A549 (cell line): Measurements from ENCODE around the gene CRYBA4. TPM values are rescaled to one million over a fixed set of nuclear protein-coding genes. Genes with fewer than 3 reads are reported as not detected.
A peak's percentile ranks its signal among the peaks of the same experiment; 100 is the strongest.

Experiments used
- ATAC-seq, 2 experiments: fragments of 200-7000 bp in 1 of 2; fragments of >200 bp in 1 of 2; cut with Nextera tagmentation in 1 of 2; cut with Tn5 transposase in 1 of 2; 3 replicates each; pipeline versions ENCODE4 v1.8.0 to v1.9.1; 2018 to 2020; ENCODE audit warnings: mild to moderate bottlenecking in 1 of 2, moderate library complexity in 1 of 2
- CTCF ChIA-PET: fragments of 300-600 bp; sonication (Branson Sonifier 250); formaldehyde crosslinking; extraction: SDS; loops from one replicate; lab custom pipeline; 2021; ENCODE audit warnings: antibody characterized with exemption, inconsistent platforms; lab: Yijun Ruan, JAX
- POLR2A ChIA-PET: fragments of 350-600 bp; formaldehyde crosslinking; extraction: SDS; loops from one replicate; lab custom pipeline; 2021; ENCODE audit warnings: antibody characterized with exemption, inconsistent platforms; lab: Yijun Ruan, JAX
- DNase-seq, 2 experiments: peaks; one replicate each; pipeline versions ENCODE4 v3.0.0 to v3.0.0-alpha.2; 2011 to 2016; ENCODE audit warnings: low read depth in 1 of 2, low spot score in 1 of 2
- FAIRE-seq: peaks from 2 replicates; lab custom pipeline; 2011; peaks lifted over from hg19 to GRCh38; lab: Jason Lieb, UNC
- H3K27ac ChIP-seq, 2 experiments: fragments of >200 bp; sonication (Bioruptor Twin); formaldehyde crosslinking; 3 replicates each; pipeline ENCODE4 v1.5.1; 2016 to 2017
- H3K4me1 ChIP-seq: fragments of >200 bp; sonication (Bioruptor Twin); formaldehyde crosslinking; 3 replicates; pipeline ENCODE4 v1.6.1; 2016
- H3K4me2 ChIP-seq: fragments of >200 bp; sonication (Bioruptor Twin); formaldehyde crosslinking; 3 replicates; pipeline ENCODE4 v1.6.1; 2016
- H3K4me3 ChIP-seq: fragments of >200 bp; sonication (Bioruptor Twin); formaldehyde crosslinking; 3 replicates; pipeline ENCODE4 v1.5.1; 2016
- H3K9me3 ChIP-seq: fragments of >200 bp; sonication (Bioruptor Twin); formaldehyde crosslinking; 3 replicates; pipeline ENCODE4 v1.6.1; 2016
- CBX2 ChIP-seq: fragments of 200-600 bp; sonication (generic); IDR thresholded peaks from 2 replicates; pipeline ENCODE4 v1.6.1; 2016; ENCODE audit warnings: low read depth, mild to moderate bottlenecking, borderline replicate concordance
- CBX8 ChIP-seq: fragments of 200-600 bp; sonication (generic); IDR thresholded peaks from 2 replicates; pipeline ENCODE4 v1.6.1; 2016
- CEBPB ChIP-seq, 2 experiments: fragments of >200 bp in 1 of 2; sonication (Bioruptor Twin) in 1 of 2; formaldehyde crosslinking in 1 of 2; IDR thresholded peaks; 2 replicates each; pipeline ENCODE4 v1.6.1; 2012 to 2016
- EP300 ChIP-seq, 2 experiments: fragments of >200 bp; sonication (Bioruptor Twin); formaldehyde crosslinking; IDR thresholded peaks; 2 replicates in 1 of 2; 3 replicates in 1 of 2; pipeline ENCODE4 v1.6.1; 2016 to 2017
- FOXS1 ChIP-seq: fragments of 250-450 bp; sonication (Bioruptor Pico); IDR thresholded peaks from 2 replicates; pipeline ENCODE4 v1.5.0; 2020; ENCODE audit warnings: mild to moderate bottlenecking, moderate library complexity
- HDAC2 ChIP-seq: fragments of 200-600 bp; sonication (generic); IDR thresholded peaks from 2 replicates; pipeline ENCODE4 v1.6.1; 2016
- HEYL ChIP-seq: fragments of 250-450 bp; sonication (Bioruptor Pico); IDR thresholded peaks from 2 replicates; pipeline ENCODE4 v1.8.0; 2021; ENCODE audit warnings: mild to moderate bottlenecking, moderate library complexity
- HOXB13 ChIP-seq: fragments of 250-450 bp; sonication (Bioruptor Pico); IDR thresholded peaks from 2 replicates; pipeline ENCODE4 v1.5.0; 2020; ENCODE audit warnings: low read depth, mild to moderate bottlenecking, moderate library complexity
- KDM5A ChIP-seq: fragments of 200-600 bp; sonication (generic); IDR thresholded peaks from 2 replicates; pipeline ENCODE4 v1.6.1; 2016; ENCODE audit warnings: antibody characterized with exemption, mild to moderate bottlenecking
- MAFK ChIP-seq: fragments of 450-650 bp; IDR thresholded peaks from 2 replicates; pipeline ENCODE4 v1.6.1; 2014; ENCODE audit not compliant: partially characterized antibody
- MAZ ChIP-seq: fragments of 150-350 bp; IDR thresholded peaks from 2 replicates; pipeline ENCODE4 v1.6.1; 2014; ENCODE audit warnings: antibody characterized with exemption, low read depth, low read length, borderline replicate concordance
- NR3C1 ChIP-seq: fragments of >200 bp; sonication (Bioruptor Twin); formaldehyde crosslinking; IDR thresholded peaks from 3 replicates; pipeline ENCODE4 v1.6.1; 2017
- POLR2A ChIP-seq: IDR thresholded peaks from 2 replicates; pipeline ENCODE4 v1.6.1; 2012; ENCODE audit warnings: mild to moderate bottlenecking, low read length
- POLR2AphosphoS2 ChIP-seq: conservative IDR thresholded peaks from 2 replicates; pipeline ENCODE4 v1.6.1; 2012; ENCODE audit warnings: low read length, improper control_type of control experiment, inconsistent platforms
- RARB ChIP-seq: fragments of 250-450 bp; sonication (Bioruptor Pico); IDR thresholded peaks from 2 replicates; pipeline ENCODE4 v1.8.0; 2021; ENCODE audit warnings: mild to moderate bottlenecking, moderate library complexity
- RFX5 ChIP-seq: fragments of 450-650 bp; IDR thresholded peaks from 2 replicates; pipeline ENCODE4 v1.7.1; 2014; ENCODE audit warnings: antibody characterized with exemption, mild to moderate bottlenecking, moderate library complexity
- RNF2 ChIP-seq: fragments of 200-600 bp; sonication (generic); IDR thresholded peaks from 2 replicates; pipeline ENCODE4 v1.6.1; 2016; ENCODE audit warnings: low read depth, mild to moderate bottlenecking, antibody characterized with exemption, moderate library complexity, borderline replicate concordance
- ZFP36 ChIP-seq: fragments of 450-650 bp; IDR thresholded peaks from 2 replicates; pipeline ENCODE4 v1.6.1; 2014; ENCODE audit warnings: borderline replicate concordance; ENCODE audit not compliant: partially characterized antibody
- ZNF302 ChIP-seq: fragments of 250-450 bp; sonication (Bioruptor Pico); IDR thresholded peaks from 2 replicates; pipeline ENCODE4 v1.9.0; 2021; ENCODE audit warnings: inconsistent platforms, mild to moderate bottlenecking, moderate library complexity
- WGBS: methylation state at CpG from one replicate; pipeline ENCODE4 v1.1.6; 2017; ENCODE audit errors: missing lambda C conversion rate; 5-methylcytosine and 5-hydroxymethylcytosine counted together
- polyA plus RNA-seq, 4 experiments: library from polyadenylated mRNA; depleted of rRNA in 3 of 4; stranded (reverse); fragments of >200 nt; fragmentation: RNase III in 1 of 4; extraction: RNeasy Plus Mini Kit Qiagen cat#74134 plus additional on column Dnase treatment in 1 of 4; gene quantifications; 2 replicates in 3 of 4; 3 replicates in 1 of 4; pipeline ENCODE4 v1.2.3, GENCODE V29; 2011 to 2017
- TF ChIP-seq, protein P1 (sequence below): fragments of 200-600 bp; sonication (generic); IDR thresholded peaks from 2 replicates; pipeline ENCODE4 v1.6.1; 2016; ENCODE audit warnings: antibody characterized with exemption, mild to moderate bottlenecking, moderate library complexity
- TF ChIP-seq, protein P2 (sequence below): IDR thresholded peaks from 2 replicates; pipeline ENCODE4 v1.6.1; 2012; ENCODE audit warnings: low read depth, borderline replicate concordance

Gene CRYBA4
- polyA plus RNA-seq, 2 of the 4 experiments (the other 2 are of a cell fraction), result not detected

DNA sequence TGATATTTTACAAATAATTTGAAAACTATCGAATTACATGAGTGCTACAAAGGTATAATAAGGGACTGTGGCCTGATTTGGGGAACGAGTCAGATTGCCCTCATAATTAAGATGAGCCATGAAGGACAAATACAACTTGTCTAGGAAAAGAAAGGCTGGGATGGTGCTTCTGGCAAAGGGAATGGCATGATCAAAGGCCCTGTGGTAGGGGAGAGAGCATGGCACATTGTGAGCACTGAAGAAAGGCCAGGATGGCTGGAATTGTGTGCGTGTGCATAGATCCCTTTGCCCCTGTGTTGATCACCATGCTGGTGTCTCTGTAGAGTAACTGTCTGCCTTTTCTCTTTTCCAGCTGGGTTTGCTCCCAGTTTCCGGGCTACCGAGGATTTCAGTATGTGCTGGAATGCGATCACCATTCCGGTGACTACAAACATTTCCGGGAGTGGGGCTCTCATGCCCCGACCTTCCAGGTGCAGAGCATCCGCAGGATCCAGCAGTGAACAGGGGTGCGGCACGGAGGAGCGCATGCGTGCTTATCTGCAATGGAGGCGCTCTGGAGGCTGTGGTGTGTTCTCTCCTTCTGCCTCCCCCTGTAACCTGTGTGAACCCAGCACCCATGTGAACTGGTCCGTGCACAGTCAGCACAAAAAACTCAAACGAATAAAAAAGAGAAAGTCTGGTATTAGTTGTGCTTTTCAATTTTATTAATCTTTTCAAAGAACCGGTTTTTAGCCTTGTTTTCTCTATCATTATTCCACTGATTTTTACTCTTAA is 8.4 kb downstream of the CRYBA4 start:
- Histone ChIP-seq H3K9me3 (no peaks in the 10 kb centered on the region), H3K4me3 (no peak overlapping the region), H3K4me1 (no peaks in the 10 kb centered on the region), H3K4me2 (no peak overlapping the region), H3K27ac (no peak overlapping the region)
- no peak for DNase-seq
- WGBS, result 65% methylated on average over 16 of the region's 18 CpGs
- no peak for FAIRE-seq
- TF ChIP-seq MAFK (peak; percentile 45), POLR2A (no peak), KDM5A (no peak)
- ATAC-seq, result no peak
- ChIA-PET CTCF (interaction anchor here (0.6 kb wide), 1 partner anchor 1240 kb away, joined by 3 read pairs; no protein-coding TSS in a partner anchor), POLR2A (no interaction called here)

DNA sequence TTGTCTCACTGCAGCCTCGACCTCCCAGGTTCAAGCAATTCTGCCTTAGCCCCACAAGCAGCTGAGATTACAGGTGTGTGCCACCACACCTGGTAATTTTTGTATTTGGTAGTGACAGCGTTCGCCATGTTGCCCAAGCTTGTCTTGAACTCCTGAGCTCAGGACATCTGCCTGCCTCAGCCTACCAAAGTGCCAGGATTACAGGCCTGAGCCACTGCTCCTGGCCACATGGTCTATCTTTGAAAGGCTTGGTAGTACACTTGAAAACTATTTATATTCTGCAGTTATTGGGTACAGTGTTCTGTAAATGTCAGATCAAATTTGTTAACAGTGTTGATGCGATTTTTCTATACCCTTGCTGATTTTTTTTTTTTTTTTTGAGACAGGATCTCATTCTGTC is 9.5 kb downstream of the CRYBA4 start:
- ATAC-seq (no peak), DNase-seq (no peak), FAIRE-seq (no peak)
- CTCF ChIA-PET, result no interaction called here
- Histone ChIP-seq H3K27ac (no peak overlapping the region), H3K9me3 (no peaks in the 10 kb centered on the region), H3K4me3 (no peak overlapping the region), H3K4me1 (no peaks in the 10 kb centered on the region), H3K4me2 (no peak overlapping the region)
- POLR2A ChIA-PET, result no interaction called here
- WGBS, result 72% methylated on average over 4 of the region's 4 CpGs
- TF ChIP-seq MAZ, result no peak
- no peak for TF ChIP-seq HOXB13
- no peak for TF ChIP-seq EP300 (IDR thresholded peaks at IDR 0.05)
- no peak for TF ChIP-seq RFX5
- TF ChIP-seq KDM5A, result no peak

DNA sequence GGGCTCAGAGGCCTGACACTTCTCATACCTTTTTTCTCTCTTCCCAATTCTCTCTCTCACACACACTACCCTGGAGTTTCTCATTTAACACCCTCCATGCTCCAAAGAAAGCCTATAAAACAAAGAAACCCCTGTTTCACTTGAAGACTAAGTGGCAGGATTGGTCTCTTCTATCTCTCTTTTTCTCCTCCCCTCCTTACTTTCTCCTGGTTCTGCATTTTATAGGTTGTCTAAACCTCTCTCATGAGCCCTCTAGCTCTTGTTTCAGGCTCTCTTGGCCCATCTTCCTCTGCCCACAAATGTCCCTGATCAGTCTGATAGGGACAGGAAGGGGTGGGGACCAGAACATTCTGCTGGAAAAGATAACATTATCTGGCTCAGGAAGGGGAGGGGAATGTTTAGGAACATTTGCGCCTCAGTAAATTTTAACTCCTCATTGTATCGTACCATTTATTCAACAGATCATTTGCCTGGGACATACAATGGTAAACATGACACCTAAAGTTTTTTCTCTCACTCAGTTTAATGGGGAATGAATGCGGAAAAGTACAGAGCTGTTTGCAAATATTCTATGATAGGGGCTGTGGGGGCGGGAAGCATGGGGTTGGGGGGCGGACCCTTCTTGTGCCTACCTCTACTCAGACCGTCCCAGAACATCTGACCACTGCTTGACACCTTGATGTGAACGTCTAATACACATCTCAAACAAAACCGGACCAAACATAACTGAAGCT is 10.8 kb downstream of the CRYBA4 start:
- TF ChIP-seq CBX2 (no peak), CEBPB (IDR thresholded peaks at IDR 0.05) (no peak), CBX8 (no peak), RNF2 (no peak), ZFP36 (no peak)
- TF ChIP-seq, protein P1, sequence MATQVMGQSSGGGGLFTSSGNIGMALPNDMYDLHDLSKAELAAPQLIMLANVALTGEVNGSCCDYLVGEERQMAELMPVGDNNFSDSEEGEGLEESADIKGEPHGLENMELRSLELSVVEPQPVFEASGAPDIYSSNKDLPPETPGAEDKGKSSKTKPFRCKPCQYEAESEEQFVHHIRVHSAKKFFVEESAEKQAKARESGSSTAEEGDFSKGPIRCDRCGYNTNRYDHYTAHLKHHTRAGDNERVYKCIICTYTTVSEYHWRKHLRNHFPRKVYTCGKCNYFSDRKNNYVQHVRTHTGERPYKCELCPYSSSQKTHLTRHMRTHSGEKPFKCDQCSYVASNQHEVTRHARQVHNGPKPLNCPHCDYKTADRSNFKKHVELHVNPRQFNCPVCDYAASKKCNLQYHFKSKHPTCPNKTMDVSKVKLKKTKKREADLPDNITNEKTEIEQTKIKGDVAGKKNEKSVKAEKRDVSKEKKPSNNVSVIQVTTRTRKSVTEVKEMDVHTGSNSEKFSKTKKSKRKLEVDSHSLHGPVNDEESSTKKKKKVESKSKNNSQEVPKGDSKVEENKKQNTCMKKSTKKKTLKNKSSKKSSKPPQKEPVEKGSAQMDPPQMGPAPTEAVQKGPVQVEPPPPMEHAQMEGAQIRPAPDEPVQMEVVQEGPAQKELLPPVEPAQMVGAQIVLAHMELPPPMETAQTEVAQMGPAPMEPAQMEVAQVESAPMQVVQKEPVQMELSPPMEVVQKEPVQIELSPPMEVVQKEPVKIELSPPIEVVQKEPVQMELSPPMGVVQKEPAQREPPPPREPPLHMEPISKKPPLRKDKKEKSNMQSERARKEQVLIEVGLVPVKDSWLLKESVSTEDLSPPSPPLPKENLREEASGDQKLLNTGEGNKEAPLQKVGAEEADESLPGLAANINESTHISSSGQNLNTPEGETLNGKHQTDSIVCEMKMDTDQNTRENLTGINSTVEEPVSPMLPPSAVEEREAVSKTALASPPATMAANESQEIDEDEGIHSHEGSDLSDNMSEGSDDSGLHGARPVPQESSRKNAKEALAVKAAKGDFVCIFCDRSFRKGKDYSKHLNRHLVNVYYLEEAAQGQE, result no peak
- Histone ChIP-seq H3K27ac (no peak overlapping the region), H3K4me2 (no peak overlapping the region), H3K9me3 (no peaks in the 10 kb centered on the region), H3K4me3 (no peak overlapping the region), H3K4me1 (no peaks in the 10 kb centered on the region)
- FAIRE-seq, result no peak
- 54% methylated on average over 8 of the region's 8 CpGs for WGBS
- POLR2A ChIA-PET, result no interaction called here
- CTCF ChIA-PET, result interaction anchor here (0.5 to 0.8 kb wide), 3 partner anchors 102 to 266 kb away, joined by 3 read pairs; no protein-coding TSS in a partner anchor
- ATAC-seq, result no peak
- DNase-seq, result no peak

DNA sequence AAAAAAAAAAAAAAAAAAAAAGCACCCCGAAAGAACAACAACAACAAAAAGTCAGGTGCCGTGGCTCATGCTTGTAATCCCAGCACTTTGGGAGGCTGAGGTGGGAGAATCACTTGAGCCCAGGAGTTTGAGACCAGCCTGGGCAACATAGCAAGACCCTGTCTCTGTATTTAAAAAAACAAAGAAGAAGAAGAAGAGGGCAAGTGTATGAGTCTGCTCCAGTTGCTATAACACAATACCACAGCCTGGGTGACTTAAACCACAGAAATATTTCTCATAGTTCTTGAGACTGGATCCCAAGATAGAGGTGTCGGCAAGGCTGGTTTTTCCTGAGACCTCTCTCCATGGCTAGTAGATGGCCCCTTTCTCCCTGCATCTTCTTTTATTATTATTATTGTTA is 12.4 kb downstream of the CRYBA4 start:
- FAIRE-seq, result no peak
- no peak for DNase-seq
- POLR2A ChIA-PET, result interaction anchor here (0.6 kb wide), 1 partner anchor 27 kb away, joined by 3 read pairs; no protein-coding TSS in a partner anchor
- no peak for TF ChIP-seq NR3C1
- no peak for TF ChIP-seq ZNF302 (CRISPR knock-in tag)
- no peak for TF ChIP-seq POLR2AphosphoS2
- no peak for TF ChIP-seq HEYL (CRISPR knock-in tag)
- no peak for TF ChIP-seq CEBPB (IDR thresholded peaks at IDR 0.05)
- TF ChIP-seq, protein P2, sequence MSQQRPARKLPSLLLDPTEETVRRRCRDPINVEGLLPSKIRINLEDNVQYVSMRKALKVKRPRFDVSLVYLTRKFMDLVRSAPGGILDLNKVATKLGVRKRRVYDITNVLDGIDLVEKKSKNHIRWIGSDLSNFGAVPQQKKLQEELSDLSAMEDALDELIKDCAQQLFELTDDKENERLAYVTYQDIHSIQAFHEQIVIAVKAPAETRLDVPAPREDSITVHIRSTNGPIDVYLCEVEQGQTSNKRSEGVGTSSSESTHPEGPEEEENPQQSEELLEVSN, result no peak
- no peak for TF ChIP-seq HDAC2
- TF ChIP-seq ZFP36, result no peak
- TF ChIP-seq FOXS1 (CRISPR knock-in tag), result no peak
- no peak for TF ChIP-seq RARB (CRISPR knock-in tag)
- TF ChIP-seq, protein P1, result no peak
- TF ChIP-seq HOXB13, result no peak

More for the DNA sequence above, 12.4 kb downstream of the CRYBA4 start:
- no peak for ATAC-seq
- WGBS, result 65% methylated on average over 3 of the region's 3 CpGs
- CTCF ChIA-PET, result no interaction called here
- no peak overlapping the region for H3K4me2 ChIP-seq
- H3K9me3 ChIP-seq, result no peaks in the 10 kb centered on the region
- H3K4me3 ChIP-seq, result no peak overlapping the region
- no peaks in the 10 kb centered on the region for H3K4me1 ChIP-seq
- H3K27ac ChIP-seq, result no peak overlapping the region
